ENCODE results near the gene SULT1A1.
"Not testable (repeated sequence)": the region's sequence is repeated elsewhere in the genome, so short reads cannot be mapped to it uniquely, and the experiment has no call there.

SULT1A1 gene

DNA sequence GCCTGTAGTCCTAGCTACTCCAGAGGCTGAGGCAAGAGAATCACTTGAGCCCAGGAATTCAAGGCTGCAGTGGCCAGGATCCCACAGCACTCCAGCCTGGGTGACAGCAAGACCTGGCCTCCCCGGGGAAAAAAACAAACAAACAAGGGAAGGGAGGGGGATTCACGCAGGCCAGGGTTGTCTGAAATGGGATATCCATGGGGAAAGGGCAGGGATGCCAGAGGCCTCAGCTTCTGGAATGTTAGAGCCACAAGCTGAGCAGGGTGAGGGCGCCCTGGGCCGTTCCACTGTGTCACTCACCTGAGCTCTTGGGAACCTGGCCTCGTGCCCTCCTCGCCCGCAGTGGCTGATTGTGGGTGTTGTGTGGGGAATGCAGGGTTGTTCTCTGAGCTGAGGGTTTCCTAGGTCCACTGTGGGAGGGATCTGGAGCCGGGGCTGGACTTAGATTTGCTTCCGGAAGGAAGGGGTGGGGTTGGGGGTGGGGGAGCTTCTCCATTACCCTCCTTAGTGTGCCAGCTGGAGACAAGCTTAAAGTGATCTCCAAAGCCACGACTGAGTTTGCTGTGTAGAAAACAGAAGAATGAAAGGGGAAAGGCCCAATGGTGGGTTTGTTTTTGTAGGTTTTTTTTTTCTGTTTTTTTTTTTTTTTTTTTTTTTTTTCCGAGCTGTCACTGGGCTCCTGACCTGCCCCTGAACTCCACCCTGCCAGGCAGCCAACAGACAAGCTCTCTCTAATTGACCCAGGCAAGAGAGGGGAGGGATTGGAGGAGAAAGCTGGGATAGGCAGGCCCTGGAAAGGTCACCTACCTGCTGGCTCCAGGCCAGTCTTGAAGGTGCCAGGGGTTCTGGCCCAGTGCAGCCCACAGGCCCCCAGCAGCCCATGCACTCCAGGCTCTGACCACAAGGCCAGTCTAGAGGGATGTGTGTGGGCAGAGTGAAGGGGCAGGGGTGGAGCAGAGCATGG, at the start of gene SULT1A1:
SULT1A1 (minus strand) TSS at position 414 of the 964 bp plus-strand sequence. CDS start 1,189 bp downstream, outside the sequence.
- Histone ChIP-seq H3K27ac (ENCODE audit: low read length) (no peak within 1 kb of the TSS), H3K4me1 (ENCODE audit: control insufficient read depth, insufficient read depth, low read length) (0 out of 2 replicates have a peak, but pooled peaks cover 1% of the 10 kb centered on the region), H3K27me3 (ENCODE audit: control insufficient read depth, insufficient read depth, low read length) (no peaks in the 10 kb centered on the region), H3K9me3 (ENCODE audit: control insufficient read depth, insufficient read depth, low read length) (no peaks in the 10 kb centered on the region), H3K4me3 (ENCODE audit: low read length) (no peak within 1 kb of the TSS), H3K36me3 (ENCODE audit: control insufficient read depth, insufficient read depth, low read length) (no peaks in the 10 kb centered on the region)
- no peak for DNase-seq (ENCODE audit: low read depth, low spot score)
- WGBS (ENCODE audit: insufficient coverage, insufficient read length) = no CpG with 5 or more reads among the region's 11 CpGs

DNA sequence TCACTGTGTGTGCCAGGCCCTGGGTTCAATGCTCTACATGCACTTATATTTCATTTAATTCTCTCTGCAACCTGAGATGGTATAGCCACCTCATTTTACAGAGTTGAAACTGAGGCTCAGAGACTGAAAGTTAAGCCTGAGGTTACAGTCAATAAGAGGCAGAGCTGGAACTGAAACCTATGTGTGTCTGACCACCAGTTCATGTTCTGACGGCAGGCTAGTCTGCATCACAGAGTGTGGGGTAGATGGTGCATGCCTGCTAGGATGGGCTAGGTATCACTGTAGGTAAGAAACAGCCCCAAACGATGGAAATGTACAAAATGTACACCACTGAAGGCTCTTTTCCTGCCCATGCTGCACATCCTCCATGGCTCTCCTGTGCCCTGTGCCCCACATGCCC, 30.1 kb upstream of the SULT1A1 start:
- DNase-seq (ENCODE audit: low read depth, low spot score); H3K27me3 ChIP-seq (ENCODE audit: control insufficient read depth, insufficient read depth, low read length); H3K9me3 ChIP-seq (ENCODE audit: control insufficient read depth, insufficient read depth, low read length); H3K27ac ChIP-seq (ENCODE audit: low read length); H3K4me1 ChIP-seq (ENCODE audit: control insufficient read depth, insufficient read depth, low read length); H3K4me3 ChIP-seq (ENCODE audit: low read length); H3K36me3 ChIP-seq (ENCODE audit: control insufficient read depth, insufficient read depth, low read length): not testable (repeated sequence)
- no CpG with 5 or more reads among the region's 2 CpGs for WGBS (ENCODE audit: insufficient coverage, insufficient read length)

- not testable (repeated sequence) for H3K4me3 ChIP-seq (ENCODE audit: low read length); H3K27ac ChIP-seq (ENCODE audit: low read length); H3K4me1 ChIP-seq (ENCODE audit: control insufficient read depth, insufficient read depth, low read length); H3K36me3 ChIP-seq (ENCODE audit: control insufficient read depth, insufficient read depth, low read length); H3K27me3 ChIP-seq (ENCODE audit: control insufficient read depth, insufficient read depth, low read length); H3K9me3 ChIP-seq (ENCODE audit: control insufficient read depth, insufficient read depth, low read length); DNase-seq (ENCODE audit: low read depth, low spot score)
- no CpG with 5 or more reads among the region's 5 CpGs for WGBS (ENCODE audit: insufficient coverage, insufficient read length)
These were observed 28.5 kb upstream of the SULT1A1 start for GRCh38 chr16:28638359-28638758.

DNA sequence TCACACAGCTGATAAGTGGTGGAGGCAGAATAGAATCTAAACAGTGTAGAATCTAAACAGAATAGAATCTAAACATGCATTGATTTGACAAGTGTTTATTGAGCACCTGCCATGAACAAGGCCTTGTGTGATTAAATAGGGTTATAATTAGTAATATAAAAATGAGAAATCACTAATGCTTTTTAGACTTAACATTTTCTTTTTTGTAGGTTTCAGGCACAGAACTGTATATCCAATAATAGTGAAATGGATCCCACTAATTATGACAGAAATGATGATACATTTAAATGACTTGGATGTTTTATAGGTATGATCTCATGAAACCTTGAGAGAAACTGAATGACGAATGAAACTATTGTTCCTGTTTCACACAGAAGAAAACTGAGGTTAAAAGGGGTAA, 27.9 kb upstream of the SULT1A1 start, which contains the start of gene NPIPB8:
NPIPB8 (plus strand) TSS at position 301 of the 400 bp plus-strand sequence. CDS start 296 bp downstream, outside the sequence.
- not testable (repeated sequence) for H3K4me1 ChIP-seq (ENCODE audit: control insufficient read depth, insufficient read depth, low read length); H3K27me3 ChIP-seq (ENCODE audit: control insufficient read depth, insufficient read depth, low read length); H3K4me3 ChIP-seq (ENCODE audit: low read length); H3K9me3 ChIP-seq (ENCODE audit: control insufficient read depth, insufficient read depth, low read length); H3K27ac ChIP-seq (ENCODE audit: low read length); DNase-seq (ENCODE audit: low read depth, low spot score); H3K36me3 ChIP-seq (ENCODE audit: control insufficient read depth, insufficient read depth, low read length)
- no CpG with 5 or more reads among the region's 1 CpG for WGBS (ENCODE audit: insufficient coverage, insufficient read length)

GRCh38 chr16:28636093-28636823, 26.4 kb upstream of the SULT1A1 start:
- not testable (repeated sequence) for H3K27me3 ChIP-seq (ENCODE audit: control insufficient read depth, insufficient read depth, low read length); H3K27ac ChIP-seq (ENCODE audit: low read length); H3K4me3 ChIP-seq (ENCODE audit: low read length); DNase-seq (ENCODE audit: low read depth, low spot score); H3K9me3 ChIP-seq (ENCODE audit: control insufficient read depth, insufficient read depth, low read length); H3K4me1 ChIP-seq (ENCODE audit: control insufficient read depth, insufficient read depth, low read length); H3K36me3 ChIP-seq (ENCODE audit: control insufficient read depth, insufficient read depth, low read length)
- WGBS (ENCODE audit: insufficient coverage, insufficient read length) = no CpG with 5 or more reads among the region's 5 CpGs

DNA sequence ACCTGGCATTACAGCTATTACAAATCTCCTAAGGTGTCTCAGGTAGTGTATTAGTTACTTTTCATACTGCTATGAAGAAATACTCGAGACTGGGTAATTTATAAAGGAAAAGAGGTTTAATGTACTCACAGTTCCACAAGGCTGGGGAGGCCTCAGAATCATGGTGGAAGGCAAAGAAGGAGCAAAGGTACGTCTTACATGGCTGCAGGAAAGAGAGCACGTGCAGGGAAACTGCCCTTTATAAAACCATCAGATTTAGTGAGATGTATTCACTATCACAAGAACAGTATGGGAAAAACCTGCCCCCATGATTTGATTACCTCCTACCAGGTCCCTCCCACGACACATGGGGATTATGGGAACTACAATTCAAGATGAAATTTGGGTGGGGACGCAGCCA, 21.1 kb upstream of the SULT1A1 start:
- not testable (repeated sequence) for DNase-seq (ENCODE audit: low read depth, low spot score); H3K4me1 ChIP-seq (ENCODE audit: control insufficient read depth, insufficient read depth, low read length); H3K36me3 ChIP-seq (ENCODE audit: control insufficient read depth, insufficient read depth, low read length); H3K4me3 ChIP-seq (ENCODE audit: low read length); H3K9me3 ChIP-seq (ENCODE audit: control insufficient read depth, insufficient read depth, low read length); H3K27me3 ChIP-seq (ENCODE audit: control insufficient read depth, insufficient read depth, low read length); H3K27ac ChIP-seq (ENCODE audit: low read length)
- no CpG with 5 or more reads among the region's 5 CpGs for WGBS (ENCODE audit: insufficient coverage, insufficient read length)

- Histone ChIP-seq H3K4me1 (ENCODE audit: control insufficient read depth, insufficient read depth, low read length) (no peaks in the 10 kb centered on the region; the same call in 1 of the 2 replicates), H3K27me3 (ENCODE audit: control insufficient read depth, insufficient read depth, low read length) (no peaks in the 10 kb centered on the region), H3K9me3 (ENCODE audit: control insufficient read depth, insufficient read depth, low read length) (no peaks in the 10 kb centered on the region), H3K27ac (ENCODE audit: low read length) (no peak overlapping the region), H3K4me3 (ENCODE audit: low read length) (no peak overlapping the region), H3K36me3 (ENCODE audit: control insufficient read depth, insufficient read depth, low read length) (no peaks in the 10 kb centered on the region)
- WGBS (ENCODE audit: insufficient coverage, insufficient read length) = no CpG with 5 or more reads among the region's 68 CpGs
- no peak for DNase-seq (ENCODE audit: low read depth, low spot score)
These were observed 13.4 kb upstream of the SULT1A1 start for GRCh38 chr16:28623172-28623711.

GRCh38 chr16:28622532-28623171, 12.8 kb upstream of the SULT1A1 start:
- WGBS (ENCODE audit: insufficient coverage, insufficient read length) = no CpG with 5 or more reads among the region's 24 CpGs
- H3K4me1 ChIP-seq (ENCODE audit: control insufficient read depth, insufficient read depth, low read length); DNase-seq (ENCODE audit: low read depth, low spot score); H3K4me3 ChIP-seq (ENCODE audit: low read length); H3K36me3 ChIP-seq (ENCODE audit: control insufficient read depth, insufficient read depth, low read length); H3K27ac ChIP-seq (ENCODE audit: low read length); H3K9me3 ChIP-seq (ENCODE audit: control insufficient read depth, insufficient read depth, low read length); H3K27me3 ChIP-seq (ENCODE audit: control insufficient read depth, insufficient read depth, low read length): not testable (repeated sequence)

- Histone ChIP-seq H3K9me3 (ENCODE audit: control insufficient read depth, insufficient read depth, low read length) (no peaks in the 10 kb centered on the region), H3K27ac (ENCODE audit: low read length) (no peak overlapping the region), H3K4me3 (ENCODE audit: low read length) (no peak overlapping the region), H3K4me1 (ENCODE audit: control insufficient read depth, insufficient read depth, low read length) (no peaks in the 10 kb centered on the region; the same call in 1 of the 2 replicates), H3K27me3 (ENCODE audit: control insufficient read depth, insufficient read depth, low read length) (no peaks in the 10 kb centered on the region), H3K36me3 (ENCODE audit: control insufficient read depth, insufficient read depth, low read length) (no peaks in the 10 kb centered on the region)
- no peak for DNase-seq (ENCODE audit: low read depth, low spot score)
- WGBS (ENCODE audit: insufficient coverage, insufficient read length) = no CpG with 5 or more reads among the region's 7 CpGs
These were observed 11.8 kb upstream of the SULT1A1 start for GRCh38 chr16:28621481-28622155.

All from iPS DF 6.9 (cell line).